Measurements from ENCODE around the gene ITSN2.

- no peak for TF ChIP-seq GATA3 (IDR thresholded peaks at IDR 0.05; ENCODE audit: low read depth, low read length)
- no peak for TF ChIP-seq GATA2 (IDR thresholded peaks at IDR 0.05; ENCODE audit: low read depth, low read length)
Observed at GRCh38 chr2:24191848-24192247, 168.5 kb downstream of the ITSN2 start.
